ENCODE results near the gene RPA3. TPM values are rescaled to one million over a fixed set of nuclear protein-coding genes. Genes with fewer than 3 reads are reported as not detected.

RPA3 gene
- total RNA-seq, 4 donors from 2014 or later = 10.6 to 21.0 (median 14.1) TPM

GRCh38 chr7:7699380-7699779 lies 19.0 kb downstream of the RPA3 start:
- H3K4me1 ChIP-seq = peaks cover 0 to 36% (median 2%) of the 10 kb centered on the region in 3 donors

GRCh38 chr7:7698930-7699329 lies 19.5 kb downstream of the RPA3 start:
- no peak for ATAC-seq
- H3K4me3 ChIP-seq = no peak overlapping the region
- WGBS, 2 donors (ENCODE audit: low coverage in 1 of 2) = 69 to 75% methylated on average over 2 of the region's 2 CpGs
- no peak overlapping the region for H3K27ac ChIP-seq
- H3K36me3 ChIP-seq = no peaks in the 10 kb centered on the region
- H3K9me3 ChIP-seq = no peaks in the 10 kb centered on the region
- TF ChIP-seq POLR2A (IDR thresholded peaks at IDR 0.05) (no peak), EP300 (IDR thresholded peaks at IDR 0.05) (no peak), POLR2AphosphoS5 (IDR thresholded peaks at IDR 0.05) (no peak), CTCF (IDR thresholded peaks at IDR 0.05) (no peak)
- no peaks in the 10 kb centered on the region for H3K27me3 ChIP-seq
- H3K4me1 ChIP-seq = peaks cover 0 to 36% (median 2%) of the 10 kb centered on the region in 3 donors

More at GRCh38 chr7:7699380-7699779, 19.0 kb downstream of the RPA3 start:
- H3K36me3 ChIP-seq = no peaks in the 10 kb centered on the region
- no peaks in the 10 kb centered on the region for H3K9me3 ChIP-seq
- TF ChIP-seq POLR2A (IDR thresholded peaks at IDR 0.05) = no peak
- no peak for TF ChIP-seq CTCF (IDR thresholded peaks at IDR 0.05)
- TF ChIP-seq POLR2AphosphoS5 (IDR thresholded peaks at IDR 0.05) = no peak
- no peak for TF ChIP-seq EP300 (IDR thresholded peaks at IDR 0.05)
- no peak overlapping the region for H3K4me3 ChIP-seq
- no peak overlapping the region for H3K27ac ChIP-seq
- H3K27me3 ChIP-seq = no peaks in the 10 kb centered on the region
- no peak for ATAC-seq

- TF ChIP-seq POLR2A (IDR thresholded peaks at IDR 0.05) = no peak
- no peaks in the 10 kb centered on the region for H3K27me3 ChIP-seq
- H3K36me3 ChIP-seq = no peaks in the 10 kb centered on the region
- no peak for ATAC-seq
- peaks cover 0 to 36% (median 2%) of the 10 kb centered on the region in 3 donors for H3K4me1 ChIP-seq
- WGBS, 2 donors (ENCODE audit: low coverage in 1 of 2) = 55 to 62% methylated on average over 3 of the region's 3 CpGs
- no peak overlapping the region for H3K27ac ChIP-seq
- no peak overlapping the region for H3K4me3 ChIP-seq
- no peaks in the 10 kb centered on the region for H3K9me3 ChIP-seq
Measured at GRCh38 chr7:7696458-7697119, 21.8 kb downstream of the RPA3 start.

GRCh38 chr7:7695111-7695817 lies 23.1 kb downstream of the RPA3 start:
- no peak for ATAC-seq
- H3K4me1 ChIP-seq = peaks cover 0 to 36% (median 2%) of the 10 kb centered on the region in 3 donors
- H3K4me3 ChIP-seq = no peak overlapping the region
- H3K27me3 ChIP-seq = no peaks in the 10 kb centered on the region
- WGBS, 2 donors (ENCODE audit: low coverage in 1 of 2) = 0 to 24% methylated on average over 1 to 5 of the region's 5 CpGs
- TF ChIP-seq CTCF (IDR thresholded peaks at IDR 0.05) (no peak), POLR2A (IDR thresholded peaks at IDR 0.05) (no peak), EP300 (IDR thresholded peaks at IDR 0.05) (no peak), POLR2AphosphoS5 (IDR thresholded peaks at IDR 0.05) (no peak)
- H3K36me3 ChIP-seq = no peaks in the 10 kb centered on the region
- peak overlapping the region in 3 of 4 donors; percentile 2 to 9 (median 4) for H3K27ac ChIP-seq
- H3K9me3 ChIP-seq = no peaks in the 10 kb centered on the region

- H3K4me1 ChIP-seq = peaks cover 0 to 32% (median 2%) of the 10 kb centered on the region in 3 donors
Measured at GRCh38 chr7:7694542-7694941, 23.9 kb downstream of the RPA3 start.

More at GRCh38 chr7:7694542-7694941, 23.9 kb downstream of the RPA3 start:
- ATAC-seq = no peak
- H3K27me3 ChIP-seq = no peaks in the 10 kb centered on the region
- H3K9me3 ChIP-seq = no peaks in the 10 kb centered on the region
- no peaks in the 10 kb centered on the region for H3K36me3 ChIP-seq
- no peak overlapping the region for H3K4me3 ChIP-seq
- whole genome bisulfite sequencing, 2 donors (ENCODE audit: low coverage in 1 of 2) = 69 to 90% methylated on average over 2 to 3 of the region's 3 CpGs
- peak overlapping the region in 1 of 4 donors; percentile 4 for H3K27ac ChIP-seq
- TF ChIP-seq CTCF (IDR thresholded peaks at IDR 0.05) (no peak), POLR2A (IDR thresholded peaks at IDR 0.05) (no peak), EP300 (IDR thresholded peaks at IDR 0.05) (no peak), POLR2AphosphoS5 (IDR thresholded peaks at IDR 0.05) (no peak)

Measured in gastroesophageal sphincter (tissue), 4 donors.